A673 (cell line): ENCODE results near the gene FAM8A1. TPM values are rescaled to one million over a fixed set of nuclear protein-coding genes. Genes with fewer than 3 reads are reported as not detected.

Source experiments
- BruUV-seq: library from RNA; stranded (reverse); fragments of 400-500 nt; replicated peaks from 2 replicates; lab custom pipeline; 2021; lab: Mats Ljungman, UMichigan
- CTCF ChIA-PET: fragments of 300-600 bp; sonication (Branson Sonifier 250); formaldehyde crosslinking; loops from one replicate; lab custom pipeline; 2022; ENCODE audit warnings: antibody characterized with exemption; lab: Charles Lee
- POLR2A ChIA-PET: fragments of 300-600 bp; sonication (Branson Sonifier 250); formaldehyde crosslinking; loops from one replicate; lab custom pipeline; 2022; ENCODE audit warnings: antibody characterized with exemption; ENCODE audit not compliant: low non-redundant PET; lab: Charles Lee
- DNase-seq: peaks from one replicate; pipeline ENCODE4 v3.0.0-alpha.2; 2015; ENCODE audit warnings: low spot score
- H3K27ac ChIP-seq: fragments of 200-600 bp; sonication (generic); 2 replicates; pipeline ENCODE4 v1.5.1; 2016; ENCODE audit warnings: mixed run types, low read depth, mild to moderate bottlenecking, mixed read lengths, antibody characterized with exemption, low read length; ENCODE audit not compliant: poor library complexity, severe bottlenecking
- H3K27me3 ChIP-seq: fragments of 200-600 bp; sonication (generic); replicated peaks from 2 replicates; pipeline ENCODE4 v1.6.1; 2017; ENCODE audit warnings: mixed run types, low read depth, mild to moderate bottlenecking, mixed read lengths, antibody characterized with exemption, low read length; ENCODE audit not compliant: insufficient read depth, poor library complexity
- H3K36me3 ChIP-seq: fragments of 200-600 bp; sonication (generic); 2 replicates; pipeline ENCODE4 v1.6.1; 2016; ENCODE audit warnings: mixed run types, mild to moderate bottlenecking, mixed read lengths, antibody characterized with exemption, low read length; ENCODE audit not compliant: insufficient read depth, poor library complexity, severe bottlenecking
- H3K4me1 ChIP-seq: fragments of 200-600 bp; sonication (generic); 2 replicates; pipeline ENCODE4 v1.6.1; 2017; ENCODE audit warnings: mixed run types, mild to moderate bottlenecking, mixed read lengths, antibody characterized with exemption, low read length; ENCODE audit not compliant: insufficient read depth, poor library complexity, severe bottlenecking
- H3K4me3 ChIP-seq: fragments of 200-600 bp; sonication (generic); 2 replicates; pipeline ENCODE4 v1.5.1; 2016; ENCODE audit warnings: low read depth, mixed run types, mild to moderate bottlenecking, mixed read lengths, low read length; ENCODE audit not compliant: poor library complexity, severe bottlenecking
- H3K9me3 ChIP-seq: fragments of 200-600 bp; sonication (generic); 2 replicates; pipeline ENCODE4 v1.6.1; 2016; ENCODE audit warnings: mixed run types, low read depth, mild to moderate bottlenecking, mixed read lengths, antibody characterized with exemption, low read length; ENCODE audit not compliant: poor library complexity, severe bottlenecking
- CTCF ChIP-seq: fragments of 300-800, 200-600 bp; sonication (generic); conservative IDR thresholded peaks from 2 replicates; pipeline ENCODE4 v1.5.1; 2017; ENCODE audit warnings: low read depth, mild to moderate bottlenecking, antibody characterized with exemption, low read length, moderate library complexity, mixed read lengths
- EZH2 ChIP-seq: fragments of 200-600 bp; sonication (generic); IDR thresholded peaks from 2 replicates; pipeline ENCODE4 v1.6.1; 2017; ENCODE audit warnings: borderline replicate concordance, low read depth, mild to moderate bottlenecking, mixed read lengths, antibody characterized with exemption, low read length; ENCODE audit not compliant: poor library complexity, severe bottlenecking
- intact Hi-C: fragments of 100-400 bp; cut with micrococcal nuclease; formaldehyde crosslinking; loops from one replicate; pipeline ENCODE4 v1.10.0; 2022; ENCODE audit not compliant: unreplicated experiment
- total RNA-seq: library from RNA; stranded (reverse); gene quantifications from 2 replicates; pipeline ENCODE4 v1.2.3, GENCODE V29; 2021

Gene FAM8A1
- total RNA-seq, 1 experiment from 2014 or later = 15.7 TPM

GRCh38 chr6:17601386-17601703 is 1.2 kb downstream of the FAM8A1 start:
- BruUV-seq = TSS peak; percentile 50
- peak; percentile 13 for DNase-seq
- ChIA-PET CTCF (interaction anchor here (1.4 kb wide), 1 partner anchor 17 kb away, joined by 4 read pairs; no protein-coding TSS in a partner anchor), POLR2A (no interaction called here)
- Histone ChIP-seq H3K4me3 (peak overlapping the region; percentile 90), H3K9me3 (no peaks in the 10 kb centered on the region), H3K4me1 (peaks cover 14% of the 10 kb centered on the region), H3K27me3 (no peaks in the 10 kb centered on the region), H3K27ac (peak overlapping the region; percentile 88), H3K36me3 (no peaks in the 10 kb centered on the region)
- intact Hi-C loops = loop anchor here (5.0 kb wide), 2 partner anchors 201 to 216 kb away; no protein-coding TSS in a partner anchor
- TF ChIP-seq EZH2 (no peak), CTCF (no peak)

GRCh38 chr6:17602888-17603287 is 2.8 kb downstream of the FAM8A1 start:
- POLR2A ChIA-PET = no interaction called here
- Histone ChIP-seq H3K27me3 (no peaks in the 10 kb centered on the region), H3K27ac (no peak overlapping the region), H3K9me3 (no peaks in the 10 kb centered on the region), H3K36me3 (peaks cover 4% of the 10 kb centered on the region), H3K4me1 (peaks cover 14% of the 10 kb centered on the region), H3K4me3 (no peak overlapping the region)
- intact Hi-C loops = loop anchor here (5.0 kb wide), 2 partner anchors 199 to 214 kb away; no protein-coding TSS in a partner anchor
- no peak for TF ChIP-seq CTCF
- TF ChIP-seq EZH2 = no peak
- CTCF ChIA-PET = interaction anchor here (0.7 kb wide), 1 partner anchor 219 kb away, joined by 4 read pairs; no protein-coding TSS in a partner anchor
- BruUV-seq = no TSS peak
- DNase-seq = no peak

- peaks cover 13% of the 10 kb centered on the region for H3K4me1 ChIP-seq
- intact Hi-C loops = no loop called here
- no peak overlapping the region for H3K4me3 ChIP-seq
- TF ChIP-seq CTCF (no peak), EZH2 (no peak)
- peaks cover 19% of the 10 kb centered on the region for H3K36me3 ChIP-seq
- no peaks in the 10 kb centered on the region for H3K9me3 ChIP-seq
- no TSS peak for BruUV-seq
- no peaks in the 10 kb centered on the region for H3K27me3 ChIP-seq
- CTCF ChIA-PET = no interaction called here
- no peak overlapping the region for H3K27ac ChIP-seq
- POLR2A ChIA-PET = no interaction called here
- no peak for DNase-seq
Measured at GRCh38 chr6:17606606-17607005, 6.5 kb downstream of the FAM8A1 start.
